Hematopoietic multipotent progenitor cell (in vitro differentiated cells): ENCODE measurements around the gene GPATCH2. TPM values are rescaled to one million over a fixed set of nuclear protein-coding genes. Genes with fewer than 3 reads are reported as not detected.
"Not testable (repeated sequence)": the region's sequence is repeated elsewhere in the genome, so short reads cannot be mapped to it uniquely, and the experiment has no call there.

ENCODE experiments used
- DNase-seq, 3 donors: peaks; one replicate each; pipeline ENCODE4 v3.0.0-alpha.2; 2011 to 2015; ENCODE audit warnings: low read depth in 2 of 3, low spot score in 2 of 3
- total RNA-seq: library from RNA; depleted of rRNA; stranded (reverse); fragments of >200 nt; gene quantifications from one replicate; pipeline ENCODE4 v1.2.3, GENCODE V29; 2012

The GPATCH2 gene
- total RNA-seq, 1 donor = 8.3 TPM

GRCh38 chr1:217584286-217584811 is 46.5 kb downstream of the GPATCH2 start:
- DNase-seq = not testable (repeated sequence)

DNA sequence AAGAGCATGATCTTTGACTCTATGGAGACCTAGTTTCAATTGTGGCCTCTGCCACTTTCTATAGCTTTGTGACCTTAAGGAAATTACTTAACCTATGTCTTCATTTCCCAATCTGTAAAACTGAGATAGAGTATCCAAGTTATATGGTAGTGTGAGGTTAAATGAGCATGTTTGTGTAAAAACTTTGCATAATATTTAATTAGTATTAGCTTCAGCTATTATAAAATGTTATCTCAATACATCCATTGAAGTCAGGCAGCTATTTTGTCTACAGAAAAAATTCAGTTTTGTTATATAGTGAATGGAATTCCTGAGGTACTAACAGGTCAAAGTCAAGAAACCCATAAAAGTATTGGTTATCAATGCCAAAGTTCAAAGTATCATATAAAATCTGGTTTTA is 53.6 kb downstream of the GPATCH2 start:
- no peak for DNase-seq

GRCh38 chr1:217574265-217574949 is 56.5 kb downstream of the GPATCH2 start:
- DNase-seq = no peak

DNA sequence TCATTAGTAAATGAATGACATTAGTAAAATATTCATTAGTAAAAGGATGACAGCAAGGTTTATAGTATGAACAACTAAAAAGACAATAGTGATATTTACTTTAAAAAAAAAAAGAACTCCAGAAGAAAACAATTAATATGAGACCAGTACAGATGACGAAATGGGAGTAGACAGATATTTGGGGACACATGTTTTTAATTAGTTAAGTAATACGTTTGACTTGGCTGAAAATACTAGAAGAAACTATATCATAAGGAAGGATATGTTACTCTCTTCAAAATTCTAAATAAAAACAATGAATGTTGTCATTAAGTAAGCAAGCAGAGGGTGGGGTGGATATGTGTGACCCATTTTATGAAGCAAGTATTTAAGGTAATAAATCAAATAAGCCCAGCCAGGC is 61.9 kb downstream of the GPATCH2 start:
- DNase-seq = no peak

- DNase-seq = no peak
Measured at GRCh38 chr1:217568200-217568599, 62.7 kb downstream of the GPATCH2 start.

GRCh38 chr1:217564833-217565232 is 66.1 kb downstream of the GPATCH2 start:
- DNase-seq = peak in 1 of 3 donors; percentile 6

DNA sequence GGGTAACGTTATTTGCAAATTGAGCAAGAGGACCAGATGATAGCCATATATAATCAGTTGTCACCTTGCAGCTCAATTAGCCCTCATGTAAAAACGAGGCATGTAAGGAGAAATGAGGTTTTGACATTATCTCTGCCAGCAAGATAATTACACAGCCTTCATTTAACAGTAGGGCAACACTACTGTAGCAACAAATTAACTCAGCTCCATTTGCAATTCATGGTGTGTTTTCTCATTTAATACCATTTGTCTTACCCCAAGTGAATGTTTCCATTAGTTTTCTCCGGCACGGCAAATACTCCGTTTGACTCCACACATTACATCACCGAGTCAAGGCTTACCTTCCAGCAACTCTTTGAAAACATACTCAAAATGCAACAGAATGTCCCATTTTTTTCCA is 66.7 kb downstream of the GPATCH2 start:
- no peak for DNase-seq

DNA sequence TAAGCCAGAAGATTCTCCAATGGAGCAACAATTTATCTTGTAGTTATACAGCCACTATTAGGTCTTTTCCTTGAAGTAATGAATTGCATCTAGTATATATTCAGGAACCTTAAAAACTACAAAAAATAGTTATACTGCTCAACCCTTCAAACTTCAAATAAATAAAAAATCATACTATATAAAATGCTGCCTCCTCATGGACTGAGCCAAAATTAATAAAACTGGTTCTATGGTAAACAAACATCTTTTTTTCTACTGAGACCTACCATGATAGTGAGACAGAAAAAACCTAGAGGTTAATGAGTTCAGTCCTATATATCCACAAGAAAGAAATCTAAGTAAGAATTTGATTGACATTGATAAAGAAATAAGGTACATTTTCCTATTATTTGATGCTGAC is 67.7 kb downstream of the GPATCH2 start:
- no peak for DNase-seq

DNA sequence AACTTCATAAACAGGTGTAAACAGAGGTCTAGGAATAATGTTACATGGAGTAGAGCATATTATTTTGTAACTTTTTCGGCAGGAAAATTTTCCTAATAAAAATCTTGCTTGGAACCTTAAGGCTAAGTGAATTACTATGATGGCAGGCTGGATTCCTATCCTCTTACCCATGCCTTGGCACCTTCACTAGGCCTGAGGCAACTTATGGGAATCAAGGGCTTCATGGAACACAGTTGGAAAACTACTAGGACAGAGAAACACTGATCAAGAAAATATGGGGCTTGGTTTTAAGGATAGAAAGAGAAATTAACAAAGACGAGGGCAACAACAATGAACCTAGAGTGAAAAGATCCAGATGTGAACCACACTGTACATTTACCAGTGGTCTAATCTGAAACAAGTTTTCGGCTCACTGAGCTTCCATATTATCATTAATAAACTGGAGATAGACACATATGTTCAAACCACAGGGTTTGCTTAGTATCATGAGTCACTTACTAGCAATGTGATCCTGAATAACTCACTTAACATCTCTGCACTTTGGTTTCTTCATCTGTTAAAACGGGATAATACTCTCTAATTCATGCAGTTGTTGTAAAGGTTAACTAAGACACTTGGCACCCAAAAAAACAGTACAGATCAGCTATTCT is 68.5 kb downstream of the GPATCH2 start:
- DNase-seq = no peak

GRCh38 chr1:217561446-217561845 is 69.4 kb downstream of the GPATCH2 start:
- DNase-seq = no peak

DNA sequence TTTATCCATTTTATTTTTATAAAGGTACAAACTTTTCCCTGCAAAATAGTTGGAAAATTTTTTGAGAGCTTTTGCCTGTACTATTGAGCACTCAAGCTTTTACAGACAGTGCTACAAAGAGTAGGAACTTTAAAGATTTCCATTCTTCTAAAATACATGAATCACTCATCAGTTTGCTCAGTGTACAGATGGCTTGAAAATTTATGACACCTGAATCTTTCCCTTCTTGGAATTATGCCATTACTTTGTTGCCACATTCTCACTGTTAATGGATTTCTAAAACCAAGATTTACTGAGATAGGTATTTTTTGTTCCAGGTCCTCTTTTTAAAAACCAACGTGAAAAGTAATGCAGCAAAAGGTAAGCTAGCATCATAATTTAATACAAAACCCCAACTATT is 76.0 kb downstream of the GPATCH2 start:
- no peak for DNase-seq

DNA sequence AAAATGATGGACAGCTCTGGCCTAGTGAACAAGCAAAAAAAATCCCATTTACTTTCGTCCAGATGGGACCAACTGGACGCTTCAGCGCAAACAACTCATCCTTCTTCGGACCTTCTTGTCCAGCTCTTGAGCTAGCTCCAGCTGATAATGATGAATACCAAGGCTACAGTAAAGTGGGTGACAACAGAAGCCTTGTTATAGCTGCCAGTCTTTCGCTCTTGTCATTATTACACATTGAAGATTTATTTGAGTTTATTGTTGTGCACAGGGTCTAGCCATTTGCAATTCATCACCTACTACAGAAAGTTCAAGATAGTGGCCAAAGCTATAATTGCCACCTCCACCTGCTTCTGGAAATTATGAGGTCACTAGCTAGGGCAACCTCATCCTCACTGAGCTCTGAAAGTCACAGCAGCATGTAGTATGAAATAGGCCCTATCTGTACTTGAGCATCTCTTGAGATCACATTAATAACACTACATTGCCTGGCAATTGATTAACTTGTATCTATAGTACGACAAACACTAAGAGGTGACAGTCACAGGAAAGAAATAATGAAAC is 76.9 kb downstream of the GPATCH2 start:
- DNase-seq = no peak

DNA sequence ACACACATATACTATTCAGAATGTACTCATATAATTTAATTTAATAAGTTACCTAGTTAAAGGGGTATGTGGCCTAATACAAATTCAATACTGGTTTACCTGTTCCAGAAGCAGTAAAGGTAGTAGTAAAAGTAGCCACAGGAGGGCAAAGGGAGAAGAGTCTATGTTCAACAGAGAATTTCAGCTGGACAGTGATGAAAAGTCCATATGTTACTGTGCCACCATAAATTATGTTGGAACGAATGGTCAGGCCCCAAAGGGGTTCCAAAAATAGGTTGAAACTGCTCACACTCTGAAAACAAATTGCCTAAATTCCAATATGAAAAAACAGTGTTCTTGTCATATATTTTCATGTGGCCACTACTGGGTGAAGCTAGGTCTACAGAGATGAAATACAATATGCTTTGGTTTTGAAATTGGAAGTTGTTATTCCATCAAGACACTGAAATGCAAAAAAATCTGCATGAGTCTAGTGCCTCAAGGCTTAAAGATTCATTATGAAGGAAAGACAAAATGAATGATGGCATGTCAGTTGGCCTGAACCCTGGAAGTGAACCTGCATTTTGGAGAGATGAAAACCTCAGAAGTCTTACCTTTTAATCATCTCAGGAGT is 78.4 kb downstream of the GPATCH2 start:
- no peak for DNase-seq

DNA sequence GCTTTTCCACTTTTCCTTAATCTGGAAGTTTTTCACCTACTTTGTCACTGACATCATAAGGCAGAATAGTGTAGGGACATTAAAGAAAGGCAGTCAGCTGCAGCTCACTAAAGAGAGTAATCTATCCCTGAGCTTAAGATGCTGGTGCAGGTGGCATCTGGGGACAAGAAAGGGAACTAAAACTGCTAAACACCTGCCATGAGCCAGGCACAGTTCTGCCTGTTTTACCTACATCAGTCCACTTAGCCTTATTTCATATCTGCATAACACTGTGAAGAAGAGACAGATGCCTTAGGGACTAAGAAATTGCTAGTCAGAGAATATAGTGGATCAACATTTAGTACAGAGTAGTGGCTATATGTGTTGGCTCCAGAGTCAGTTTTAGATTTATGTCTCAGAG is 88.1 kb downstream of the GPATCH2 start:
- DNase-seq = no peak

DNA sequence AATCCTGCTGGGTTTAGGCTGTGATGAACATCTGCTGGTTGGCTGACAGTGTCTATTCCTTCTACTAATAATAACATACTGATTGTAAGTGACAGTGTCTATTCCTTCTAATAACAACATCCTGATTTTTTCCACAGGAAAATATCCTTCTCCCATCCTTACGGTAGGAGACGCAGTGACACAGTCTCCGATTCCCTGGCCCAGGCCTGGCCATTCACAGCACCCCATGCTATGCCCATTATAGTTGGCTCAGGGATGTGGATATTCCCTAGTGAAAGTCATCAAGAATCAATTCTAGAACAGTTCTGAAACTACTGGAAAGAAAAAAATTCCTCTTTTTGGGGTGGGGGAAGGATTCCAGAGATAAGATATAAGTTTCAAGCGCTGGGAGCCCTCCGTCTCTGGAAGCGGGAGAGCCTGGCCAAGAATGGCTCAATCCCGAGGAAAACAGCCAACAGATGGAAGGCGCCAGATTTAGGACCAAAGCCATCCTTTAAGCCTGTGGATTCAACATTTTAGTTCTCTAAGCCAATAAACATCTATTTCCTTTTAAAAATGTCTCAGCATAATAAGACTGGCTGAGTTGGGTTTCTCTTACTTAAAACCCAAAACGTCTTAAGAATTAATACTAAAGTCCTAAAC is 88.6 kb downstream of the GPATCH2 start:
- DNase-seq = no peak

DNA sequence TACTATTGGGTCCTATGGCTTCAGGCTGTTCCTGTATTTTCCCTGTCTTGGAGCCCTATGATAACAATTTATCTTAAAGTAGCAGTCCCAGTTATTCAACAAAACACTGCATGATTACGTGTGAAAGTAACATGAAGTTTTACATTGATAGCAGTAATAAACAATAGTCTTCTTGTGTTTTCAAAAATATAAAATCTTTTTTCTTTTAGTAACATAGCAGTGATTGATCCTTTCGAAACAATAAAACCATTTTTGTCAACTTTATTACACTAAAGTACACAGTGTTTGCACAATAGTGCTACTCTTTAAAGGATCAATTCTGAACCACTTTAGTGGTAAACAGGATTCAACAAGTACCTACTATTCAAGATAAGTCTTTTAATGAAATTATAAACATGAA is 90.6 kb downstream of the GPATCH2 start:
- no peak for DNase-seq

GRCh38 chr1:217539510-217539909 is 91.4 kb downstream of the GPATCH2 start:
- no peak for DNase-seq

- no peak for DNase-seq
Measured at GRCh38 chr1:217535601-217536377, 95.1 kb downstream of the GPATCH2 start.

- DNase-seq = no peak
Measured at GRCh38 chr1:217534566-217534965, 96.3 kb downstream of the GPATCH2 start.

GRCh38 chr1:217528271-217528670 is 102.6 kb downstream of the GPATCH2 start:
- no peak for DNase-seq
